A549 (cell line): ENCODE data around the gene VAMP4.

Experiments
- ATOH8 ChIP-seq: fragments of 250-450 bp; sonication (Bioruptor Pico); IDR thresholded peaks from 2 replicates; pipeline ENCODE4 v1.5.0; 2020; ENCODE audit warnings: low read depth, mild to moderate bottlenecking, moderate library complexity
- CHD2 ChIP-seq: fragments of 150-350 bp; IDR thresholded peaks from 2 replicates; pipeline ENCODE4 v1.6.1; 2014; ENCODE audit warnings: low read length; ENCODE audit not compliant: partially characterized antibody
- CTCF ChIP-seq: fragments of >200 bp; sonication (Bioruptor Twin); formaldehyde crosslinking; IDR thresholded peaks from 3 replicates; pipeline ENCODE4 v1.5.1; 2016
- EP300 ChIP-seq, 2 experiments: fragments of >200 bp; sonication (Bioruptor Twin); formaldehyde crosslinking; IDR thresholded peaks; 2 replicates in 1 of 2; 3 replicates in 1 of 2; pipeline ENCODE4 v1.6.1; 2016 to 2017
- ESRRA ChIP-seq: fragments of 150-350 bp; IDR thresholded peaks from 2 replicates; pipeline ENCODE4 v1.6.1; 2014; ENCODE audit warnings: mild to moderate bottlenecking, low read length, borderline replicate concordance
- JUN ChIP-seq, 2 experiments: fragments of >200 bp; sonication (Bioruptor Twin); formaldehyde crosslinking; IDR thresholded peaks; 2 replicates in 1 of 2; 3 replicates in 1 of 2; pipeline ENCODE4 v1.6.1; 2016 to 2017
- KDM1A ChIP-seq: fragments of 200-600 bp; sonication (generic); IDR thresholded peaks from 2 replicates; pipeline ENCODE4 v1.6.1; 2016; ENCODE audit warnings: low read depth, mild to moderate bottlenecking
- MAFK ChIP-seq: fragments of 450-650 bp; IDR thresholded peaks from 2 replicates; pipeline ENCODE4 v1.6.1; 2014; ENCODE audit not compliant: partially characterized antibody
- MAX ChIP-seq: IDR thresholded peaks from 2 replicates; pipeline ENCODE4 v1.6.1; 2012
- MAZ ChIP-seq: fragments of 150-350 bp; IDR thresholded peaks from 2 replicates; pipeline ENCODE4 v1.6.1; 2014; ENCODE audit warnings: antibody characterized with exemption, low read depth, low read length, borderline replicate concordance
- POLR2AphosphoS2 ChIP-seq: conservative IDR thresholded peaks from 2 replicates; pipeline ENCODE4 v1.6.1; 2012; ENCODE audit warnings: low read length, improper control_type of control experiment, inconsistent platforms
- REST ChIP-seq: fragments of 200-600 bp; sonication (generic); IDR thresholded peaks from 2 replicates; pipeline ENCODE4 v1.6.1; 2016; ENCODE audit warnings: antibody characterized with exemption, mild to moderate bottlenecking, moderate library complexity
- SMC3 ChIP-seq: fragments of >200 bp; sonication (Bioruptor Twin); formaldehyde crosslinking; IDR thresholded peaks from 3 replicates; pipeline ENCODE4 v1.6.1; 2018; ENCODE audit warnings: inconsistent platforms
- USF2 ChIP-seq: fragments of 450-650 bp; IDR thresholded peaks from 2 replicates; pipeline ENCODE4 v1.6.1; 2014; ENCODE audit warnings: antibody characterized with exemption

GRCh38 chr1:171655746-171656116, 86.1 kb downstream of the VAMP4 start:
- TF ChIP-seq POLR2AphosphoS2 (no peak), MAFK (no peak), KDM1A (no peak), EP300 (IDR thresholded peaks at IDR 0.05) (no peak), USF2 (no peak), SMC3 (no peak), REST (no peak), JUN (IDR thresholded peaks at IDR 0.05) (no peak), MAZ (no peak), ESRRA (no peak), CHD2 (no peak), ATOH8 (no peak), MAX (no peak), CTCF (no peak; the same call in 2 of the 3 replicates)
